LNCaP clone FGC (cell line): ENCODE data around the gene SLC43A2.

Source experiments
- DNase-seq: peaks from one replicate; pipeline ENCODE4 v3.0.0-alpha.2; 2011; ENCODE audit warnings: low read depth
- H3K4me3 ChIP-seq: 2 replicates; pipeline ENCODE4 v1.5.1; 2011; ENCODE audit warnings: mild to moderate bottlenecking, low read depth, low read length, control low read depth
- TF ChIP-seq, protein P1 (sequence below): IDR thresholded peaks from 2 replicates; pipeline ENCODE4 v1.5.1; 2012; ENCODE audit warnings: mild to moderate bottlenecking; ENCODE audit not compliant: control insufficient read depth, insufficient read depth; ENCODE audit errors: extremely low read depth

Gene SLC43A2

DNA sequence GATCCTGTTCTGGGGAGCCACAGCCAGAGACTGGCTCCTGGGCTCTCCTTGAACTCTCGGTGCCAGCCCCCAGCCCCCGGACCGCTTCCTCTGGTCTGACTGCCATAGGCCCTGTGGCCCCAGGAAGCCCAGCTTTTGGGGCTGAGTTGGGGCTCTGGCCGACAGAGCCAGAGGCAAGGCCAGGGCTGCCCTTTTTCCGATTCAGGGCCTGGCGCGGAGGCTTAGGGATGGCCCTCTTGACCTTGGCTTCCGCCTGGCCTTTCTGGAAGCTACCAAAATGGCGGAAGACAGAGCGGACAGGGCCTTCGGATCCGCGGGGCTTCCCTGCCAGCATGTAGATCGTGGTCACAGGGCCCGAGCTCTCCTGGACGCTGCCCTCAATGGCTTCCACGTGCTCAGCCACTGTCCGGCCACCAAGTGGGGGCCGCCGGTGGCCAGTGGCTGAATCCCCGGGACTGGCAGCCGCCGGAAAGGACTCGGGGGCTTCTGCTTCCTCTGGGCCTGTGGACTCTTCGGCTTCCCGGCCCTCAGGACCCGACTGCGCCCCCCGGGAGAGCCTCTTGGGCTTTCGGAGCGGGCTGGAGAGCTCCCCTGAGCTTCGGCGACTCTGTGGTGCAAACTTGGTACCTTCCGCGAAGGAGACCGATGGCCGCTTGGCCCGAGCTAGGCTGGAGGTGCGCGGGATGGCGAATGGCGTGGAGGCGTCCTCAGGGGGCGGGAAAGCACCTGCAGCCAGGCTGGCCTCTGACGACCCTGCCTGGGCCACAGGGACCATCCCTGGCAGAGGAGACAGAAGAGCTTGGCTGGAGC lies 6.4 kb upstream of the SLC43A2 start:
- no peak overlapping the region for H3K4me3 ChIP-seq
- no peak for DNase-seq
- TF ChIP-seq, protein P1, sequence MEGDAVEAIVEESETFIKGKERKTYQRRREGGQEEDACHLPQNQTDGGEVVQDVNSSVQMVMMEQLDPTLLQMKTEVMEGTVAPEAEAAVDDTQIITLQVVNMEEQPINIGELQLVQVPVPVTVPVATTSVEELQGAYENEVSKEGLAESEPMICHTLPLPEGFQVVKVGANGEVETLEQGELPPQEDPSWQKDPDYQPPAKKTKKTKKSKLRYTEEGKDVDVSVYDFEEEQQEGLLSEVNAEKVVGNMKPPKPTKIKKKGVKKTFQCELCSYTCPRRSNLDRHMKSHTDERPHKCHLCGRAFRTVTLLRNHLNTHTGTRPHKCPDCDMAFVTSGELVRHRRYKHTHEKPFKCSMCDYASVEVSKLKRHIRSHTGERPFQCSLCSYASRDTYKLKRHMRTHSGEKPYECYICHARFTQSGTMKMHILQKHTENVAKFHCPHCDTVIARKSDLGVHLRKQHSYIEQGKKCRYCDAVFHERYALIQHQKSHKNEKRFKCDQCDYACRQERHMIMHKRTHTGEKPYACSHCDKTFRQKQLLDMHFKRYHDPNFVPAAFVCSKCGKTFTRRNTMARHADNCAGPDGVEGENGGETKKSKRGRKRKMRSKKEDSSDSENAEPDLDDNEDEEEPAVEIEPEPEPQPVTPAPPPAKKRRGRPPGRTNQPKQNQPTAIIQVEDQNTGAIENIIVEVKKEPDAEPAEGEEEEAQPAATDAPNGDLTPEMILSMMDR = no peak

DNA sequence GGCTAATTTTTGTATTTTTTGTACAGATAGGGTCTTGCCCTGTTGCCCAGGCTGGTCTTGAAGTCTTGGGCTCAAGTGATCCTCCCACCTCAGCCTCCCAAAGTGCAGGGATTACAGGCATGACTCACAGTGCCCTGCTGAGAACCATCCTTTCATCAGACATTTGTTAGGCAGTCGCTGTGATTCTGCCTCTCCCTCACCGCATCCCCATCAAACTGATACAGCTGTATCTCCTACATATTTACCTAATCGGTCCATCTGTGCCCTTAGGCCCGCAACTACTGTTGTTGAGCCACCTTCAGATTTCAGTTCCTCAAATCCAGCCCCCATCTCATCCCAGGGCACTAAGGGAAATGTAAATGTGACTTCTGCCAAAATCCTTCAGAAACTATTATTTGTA lies 2.0 kb upstream of the SLC43A2 start:
- TF ChIP-seq, protein P1 = no peak
- DNase-seq = no peak

DNA sequence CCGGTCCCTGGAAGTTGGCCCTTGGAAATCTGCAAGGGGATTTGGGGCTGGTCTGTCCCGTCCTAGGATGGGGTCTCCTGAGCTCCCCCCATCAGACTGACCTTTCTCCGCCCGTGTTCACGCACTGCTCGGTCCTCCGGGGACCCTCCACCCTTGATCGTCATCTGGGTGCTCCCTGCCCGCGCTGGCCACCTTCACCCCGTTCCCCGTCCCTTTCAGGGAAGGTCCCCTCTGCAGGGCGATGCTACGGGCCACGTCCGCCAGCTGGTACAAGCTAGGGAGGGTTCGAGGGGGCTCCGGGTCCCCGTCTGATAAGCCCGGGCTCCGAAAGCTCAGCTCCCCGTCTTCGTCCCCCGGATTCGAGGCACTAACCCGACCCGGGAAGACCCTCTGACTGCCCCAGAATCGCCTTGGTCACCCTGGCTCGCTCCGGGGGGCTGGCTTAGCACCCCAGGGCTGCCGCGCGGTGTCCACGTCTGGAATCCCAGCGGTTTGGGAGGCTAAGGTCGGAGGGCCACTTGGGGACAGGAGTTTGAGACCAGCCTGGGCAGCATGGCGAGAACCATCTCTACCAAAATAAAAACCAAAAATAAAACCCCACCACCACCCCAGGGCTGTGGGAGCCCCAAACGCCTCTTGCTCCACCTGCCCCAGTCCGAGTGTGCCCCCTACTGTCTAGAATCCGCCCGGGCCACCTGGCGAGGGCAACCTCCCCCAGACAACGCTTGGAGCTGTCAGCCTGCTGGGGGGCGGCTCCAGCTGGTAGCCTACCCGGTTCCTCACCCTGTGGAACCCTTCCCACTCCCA lies 1.1 kb upstream of the SLC43A2 start:
- TF ChIP-seq, protein P1 = peak; percentile 51
- DNase-seq = no peak
- H3K4me3 ChIP-seq = peak overlapping the region; percentile 88

More for the DNA sequence above, 2.0 kb upstream of the SLC43A2 start:
- no peak overlapping the region for H3K4me3 ChIP-seq

DNA sequence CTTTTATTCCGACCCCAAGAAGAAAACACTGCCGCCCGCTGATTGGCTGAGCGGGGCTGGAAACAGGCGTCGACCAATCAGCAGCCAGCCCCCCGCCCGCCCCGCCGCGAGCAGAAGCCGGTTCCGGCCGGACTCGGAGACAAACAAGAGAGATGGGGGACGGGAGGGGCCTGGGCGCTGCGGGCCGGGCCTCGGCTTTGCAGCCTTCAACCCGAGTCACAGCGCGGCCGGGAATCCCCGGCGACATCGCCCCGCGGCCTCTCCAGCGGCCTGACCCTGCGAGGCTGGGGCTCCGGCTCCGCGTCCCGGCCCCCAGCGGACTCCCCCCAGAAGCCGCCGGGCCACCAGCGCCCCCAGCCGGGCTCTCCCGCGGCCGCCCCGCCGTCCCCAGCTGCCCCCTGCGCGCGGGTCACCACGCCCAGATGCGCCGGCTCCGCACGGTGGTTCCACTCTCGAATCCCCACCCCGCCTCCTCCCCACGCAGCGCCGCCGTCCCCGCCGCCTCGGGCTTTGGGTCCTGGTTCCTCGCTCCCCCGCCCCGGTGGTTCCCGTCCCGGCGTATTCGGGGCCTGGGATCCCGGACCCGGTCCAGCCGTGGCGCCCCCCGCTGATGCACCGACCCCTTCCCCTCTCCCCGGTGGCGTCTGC lies 346 bp upstream of the SLC43A2 start:
- TF ChIP-seq, protein P1 = peak; percentile 36
- H3K4me3 ChIP-seq = peak overlapping the region; percentile 88

DNA sequence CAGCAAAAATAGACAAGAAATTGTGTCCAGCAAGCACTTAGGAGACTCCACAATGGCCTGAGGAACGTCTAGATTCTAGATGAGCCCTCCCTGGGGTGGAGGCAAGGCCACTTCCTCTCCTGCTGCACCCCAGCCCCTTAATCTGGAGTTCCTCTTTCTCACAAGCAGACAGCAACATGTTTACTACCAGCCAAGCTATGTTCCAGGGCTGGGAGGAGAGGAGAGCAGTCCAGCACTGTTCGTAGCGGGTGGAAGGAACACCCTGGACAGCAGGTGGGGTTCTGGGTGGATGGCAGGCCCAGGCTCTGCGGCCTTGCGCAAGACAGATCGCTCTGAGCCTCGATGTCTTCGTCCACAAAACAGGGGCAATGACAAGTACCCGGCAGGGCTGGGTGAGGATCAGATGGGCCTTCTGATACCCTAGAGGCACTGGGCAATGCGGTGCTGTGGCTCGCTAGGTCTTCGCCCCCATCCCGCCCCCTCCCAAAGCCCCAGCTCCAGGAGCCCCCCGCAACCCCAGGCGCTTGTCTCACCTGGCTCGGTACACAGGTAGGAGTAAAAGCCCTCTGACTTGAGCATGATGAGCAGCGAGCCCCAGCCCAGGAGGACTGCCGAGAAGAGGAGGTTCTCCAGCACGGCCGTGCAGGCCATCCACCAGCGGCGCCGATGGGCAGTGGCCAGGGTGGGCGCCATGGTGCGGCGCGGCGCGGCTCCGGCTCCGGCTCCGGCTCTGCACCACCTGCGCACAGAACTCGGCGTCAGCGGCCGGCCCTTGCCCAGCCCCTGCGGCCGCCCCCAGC lies 1.3 kb downstream of the SLC43A2 start:
- peak overlapping the region; percentile 88 for H3K4me3 ChIP-seq
- no peak for DNase-seq

More for the DNA sequence above, 346 bp upstream of the SLC43A2 start:
- no peak for DNase-seq

DNA sequence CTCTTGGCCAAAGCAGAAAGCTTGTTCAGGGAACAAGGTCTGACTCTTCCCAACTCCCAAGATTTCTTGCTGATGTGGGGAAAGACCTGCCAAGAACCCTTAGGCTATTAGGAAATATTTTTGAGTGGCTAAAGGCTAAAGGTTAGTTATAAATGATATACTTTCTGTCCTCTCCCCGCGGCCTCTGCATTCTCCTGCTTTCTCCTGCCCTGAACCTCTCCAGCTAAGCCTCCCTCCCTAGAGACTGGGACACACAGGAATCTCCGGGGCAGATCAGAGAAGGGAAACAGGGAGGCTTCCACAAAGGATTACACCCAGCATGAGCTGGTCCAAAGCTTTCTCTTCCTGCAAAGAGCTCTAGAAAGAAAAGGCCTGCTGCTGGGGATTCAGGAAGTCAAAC lies 2.3 kb downstream of the SLC43A2 start:
- no peak for DNase-seq
- no peak overlapping the region for H3K4me3 ChIP-seq
- TF ChIP-seq, protein P1 = no peak

More for the DNA sequence above, 1.3 kb downstream of the SLC43A2 start:
- TF ChIP-seq, protein P1 = 0 out of 2 replicates have a peak, but pooled peaks have one; percentile 4
